HG02642 (cell line): ENCODE results near the gene TTLL9.

ENCODE experiments used
- ATAC-seq: cut with Tn5 transposase; IDR thresholded peaks from one replicate; pipeline ENCODE4 v1.9.1; 2021; ENCODE audit warnings: mild to moderate bottlenecking; ENCODE audit not compliant: unreplicated experiment, poor library complexity

Gene TTLL9

DNA sequence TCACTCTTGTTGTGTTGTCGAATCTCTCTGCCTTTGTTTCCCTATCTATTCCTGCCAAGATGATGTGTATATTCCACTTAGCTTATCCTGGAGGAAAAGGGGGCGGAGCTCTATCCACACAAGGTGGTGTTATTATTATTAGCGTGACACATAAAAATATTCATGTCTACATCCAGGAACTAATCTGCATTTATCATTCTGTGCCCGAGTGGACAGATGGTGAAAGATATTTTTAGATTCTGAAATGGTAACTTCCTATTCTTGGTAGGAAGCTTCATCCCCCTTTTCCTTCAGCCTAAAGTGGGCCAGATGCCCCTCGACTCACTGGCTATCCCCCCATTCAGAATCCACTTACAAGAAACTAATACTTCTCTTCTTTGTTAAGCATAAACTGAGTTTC is 99.6 kb downstream of the TTLL9 start:
- no peak for ATAC-seq

DNA sequence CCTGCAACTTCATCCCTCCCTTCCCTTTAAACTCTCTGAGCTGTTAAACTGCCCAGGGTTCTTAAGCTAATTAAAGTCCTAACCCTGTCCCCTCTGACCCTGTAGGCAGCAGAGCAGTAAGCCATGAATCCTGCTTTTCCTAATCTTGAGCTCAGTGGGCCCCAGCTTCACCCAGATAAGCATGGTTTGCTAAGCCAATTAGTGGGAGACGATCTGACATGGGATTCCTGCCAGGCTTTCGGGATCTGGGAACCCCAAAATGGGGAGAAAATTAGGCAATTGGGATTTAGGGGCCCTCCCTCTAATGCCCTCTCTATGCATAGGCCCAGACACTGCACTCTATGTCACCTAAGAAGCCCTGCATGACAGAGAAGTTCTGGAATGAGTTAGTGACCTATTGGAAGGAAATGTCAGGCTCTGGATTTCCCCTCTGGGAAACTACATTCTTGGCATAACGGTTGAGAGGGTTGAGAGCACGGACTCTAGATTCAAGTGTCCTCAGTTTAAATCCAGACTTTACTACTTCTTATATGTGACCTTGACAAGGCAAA is 102.1 kb downstream of the TTLL9 start:
- ATAC-seq: no peak

DNA sequence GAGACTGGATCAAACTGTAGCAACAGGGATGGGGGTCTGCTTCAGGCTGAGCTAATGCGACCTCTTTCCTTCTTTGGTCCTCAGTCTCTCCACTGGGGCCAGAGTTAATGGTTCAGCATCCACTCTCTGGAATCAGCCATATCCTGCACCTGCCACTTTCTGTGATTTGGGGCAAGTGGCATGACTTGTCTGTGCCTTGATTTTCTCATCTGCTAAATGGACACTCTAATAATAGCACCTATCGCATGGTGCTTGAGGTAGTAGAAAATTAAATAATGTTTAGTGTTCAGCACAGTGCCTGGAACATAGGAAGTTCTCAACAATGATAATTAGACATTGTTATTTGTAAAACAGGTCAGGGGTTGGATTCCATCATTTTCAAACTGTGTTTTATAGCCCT is 103.9 kb downstream of the TTLL9 start:
- no peak for ATAC-seq

DNA sequence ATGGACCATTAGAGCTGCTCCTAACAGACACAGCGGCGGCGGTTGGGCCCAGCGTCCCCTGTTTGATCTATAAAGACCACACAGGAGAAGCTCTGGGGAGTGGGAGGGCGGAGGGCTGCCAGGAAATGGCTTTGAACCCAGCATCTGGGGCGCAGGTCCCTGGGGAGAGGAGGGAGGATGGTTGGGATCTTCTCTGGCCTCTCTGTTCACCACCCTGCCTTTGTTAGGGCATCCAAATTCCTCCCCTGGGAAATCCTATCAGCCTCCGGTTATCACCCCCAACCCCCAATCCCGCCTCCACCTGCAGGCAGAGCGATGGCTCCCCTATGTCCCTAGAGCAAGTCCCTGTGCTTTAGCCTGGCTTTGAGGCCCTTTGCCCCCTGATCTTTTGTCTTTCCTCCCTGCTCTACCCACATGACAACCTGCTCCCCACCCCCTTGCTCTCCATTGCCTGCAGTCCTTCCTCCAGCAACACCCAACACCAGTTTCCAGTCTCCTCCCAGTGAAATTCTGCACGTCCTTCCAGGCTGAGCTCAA is 104.6 kb downstream of the TTLL9 start:
- no peak for ATAC-seq

DNA sequence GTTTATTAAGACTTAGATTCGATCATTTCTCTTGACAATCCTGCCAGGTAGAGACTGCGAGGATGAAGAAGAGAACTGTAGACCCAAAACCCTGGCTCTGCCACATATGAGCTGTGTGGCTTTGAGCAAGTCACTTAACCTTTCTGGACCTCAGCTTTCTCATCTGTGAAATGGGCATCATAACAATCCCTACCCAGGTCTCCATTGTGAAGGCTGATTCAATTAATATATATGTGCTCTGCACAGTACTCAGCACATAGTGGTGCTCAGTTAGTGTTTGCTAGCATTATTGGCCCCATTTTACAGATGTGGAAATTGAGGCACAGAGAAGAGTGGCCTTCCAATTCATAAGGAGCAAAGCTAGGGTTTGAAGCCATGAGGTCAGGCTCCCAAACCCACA is 105.4 kb downstream of the TTLL9 start:
- ATAC-seq: no peak

GRCh38 chr20:31977080-31977479 is 106.6 kb downstream of the TTLL9 start:
- ATAC-seq: no peak

GRCh38 chr20:31979713-31980426 is 109.4 kb downstream of the TTLL9 start:
- no peak for ATAC-seq

- no peak for ATAC-seq
These were observed 111.3 kb downstream of the TTLL9 start for GRCh38 chr20:31981784-31982183.

- ATAC-seq: no peak
These were observed 114.6 kb downstream of the TTLL9 start for GRCh38 chr20:31984981-31985471.

DNA sequence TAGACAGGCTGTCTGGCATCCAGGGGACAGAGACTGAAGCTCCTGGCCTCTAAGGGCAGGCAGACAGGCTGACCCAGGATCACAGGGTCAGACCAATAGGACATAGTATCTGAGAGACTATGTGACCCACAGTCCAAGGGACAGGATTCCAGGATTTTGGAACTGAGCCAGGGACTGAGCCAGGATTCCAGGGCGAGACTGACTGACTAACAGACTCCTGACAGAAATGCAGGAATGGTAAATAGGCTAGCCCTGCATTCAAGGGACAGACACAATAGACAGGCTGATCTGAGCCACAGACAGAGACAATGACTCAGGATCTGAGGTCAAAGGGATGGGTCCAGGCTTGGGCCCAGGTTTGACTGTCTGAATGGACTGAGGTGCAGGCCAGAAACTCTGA is 117.3 kb downstream of the TTLL9 start:
- ATAC-seq: no peak

- no peak for ATAC-seq
These were observed 118.1 kb downstream of the TTLL9 start for GRCh38 chr20:31988430-31989015.

DNA sequence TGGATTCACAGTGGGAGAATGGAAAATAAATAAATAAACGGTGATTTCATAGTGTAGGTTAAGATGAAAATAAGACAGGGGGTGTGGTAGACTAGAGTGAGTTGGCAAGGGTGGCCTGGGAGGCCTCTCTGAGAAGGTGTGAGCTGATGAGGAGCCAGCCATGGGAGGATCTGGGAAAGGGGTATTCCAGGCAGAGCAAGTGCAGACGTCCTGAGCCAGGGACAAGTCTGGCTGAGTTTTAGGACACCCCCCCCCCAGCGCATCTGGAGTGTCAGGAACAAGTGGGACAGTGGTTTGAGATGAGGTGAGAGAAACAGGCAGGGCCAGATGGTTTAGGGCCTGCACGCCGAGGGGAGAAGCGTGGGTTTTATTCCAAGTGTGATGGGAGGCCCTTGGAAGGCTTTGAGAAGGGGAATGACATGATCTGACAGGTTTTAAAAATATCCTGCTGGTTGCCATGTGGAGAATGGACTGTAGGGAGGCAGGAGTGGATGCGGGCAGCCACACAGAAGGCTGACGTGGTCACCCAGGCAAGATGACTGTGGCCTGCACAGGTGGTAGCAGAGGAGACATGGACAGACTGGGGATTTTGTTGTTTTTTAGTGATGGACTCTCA is 118.7 kb downstream of the TTLL9 start:
- no peak for ATAC-seq

DNA sequence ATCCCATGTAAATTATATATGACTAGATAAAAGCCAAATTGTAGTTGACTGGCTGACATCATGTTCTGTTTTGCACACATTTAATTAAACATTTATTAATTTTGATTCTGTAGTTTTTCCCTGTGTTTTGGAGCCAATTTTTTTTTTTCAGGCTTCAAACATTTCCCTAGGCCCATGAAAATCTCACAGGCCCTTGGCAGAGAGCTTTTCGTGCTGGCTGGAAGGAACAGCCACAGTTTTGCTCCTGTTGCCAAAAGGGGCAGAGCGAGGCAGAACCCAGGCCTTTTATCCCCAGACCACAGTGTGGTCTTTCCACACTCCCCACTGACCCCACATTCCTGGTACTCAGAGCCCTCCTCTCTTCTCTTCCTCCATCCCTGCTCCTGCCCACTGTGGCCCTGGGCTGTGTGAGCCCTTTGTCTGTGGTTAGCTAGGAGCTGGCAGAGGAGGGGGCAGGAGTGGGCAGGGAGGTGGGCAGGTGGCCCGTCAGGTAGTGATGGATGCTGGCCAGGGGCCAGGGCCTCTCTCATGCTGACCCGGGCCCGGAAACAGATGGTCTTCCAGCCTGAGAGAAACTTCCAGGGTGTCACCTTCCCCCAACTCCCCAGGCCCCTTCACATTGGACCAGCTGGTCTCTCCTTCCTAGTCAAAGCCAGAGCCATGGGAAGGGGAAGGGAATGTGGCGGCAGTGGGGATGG is 120.4 kb downstream of the TTLL9 start:
- no peak for ATAC-seq

- ATAC-seq: no peak
These were observed 120.9 kb downstream of the TTLL9 start for GRCh38 chr20:31991339-31991705.

GRCh38 chr20:31992086-31992485 is 121.7 kb downstream of the TTLL9 start:
- no peak for ATAC-seq
